Keratinocyte (primary cell): ENCODE data around the gene CDC42SE2. TPM values are rescaled to one million over a fixed set of nuclear protein-coding genes. Genes with fewer than 3 reads are reported as not detected.

ENCODE experiments used
- DNase-seq: peaks from one replicate; pipeline ENCODE4 v3.0.0-alpha.2; 2011; ENCODE audit warnings: low read depth, missing footprints, low spot score
- FAIRE-seq: peaks from 2 replicates; lab custom pipeline; 2011; peaks lifted over from hg19 to GRCh38; lab: Jason Lieb, UNC
- H2AFZ ChIP-seq: 2 replicates; pipeline ENCODE4 v1.6.0; 2012; ENCODE audit warnings: low read length, control low read depth, inconsistent platforms; ENCODE audit not compliant: control insufficient read depth
- H3K27ac ChIP-seq: 2 replicates; pipeline ENCODE4 v1.5.1; 2011; ENCODE audit warnings: low read length; ENCODE audit not compliant: control insufficient read depth, insufficient read depth
- H3K27me3 ChIP-seq: 3 replicates; pipeline ENCODE4 v1.6.0; 2011; ENCODE audit warnings: low read length; ENCODE audit not compliant: control insufficient read depth, insufficient read depth; ENCODE audit errors: extremely low read depth
- H3K36me3 ChIP-seq, 2 experiments: 2 replicates in 1 of 2; 3 replicates in 1 of 2; pipeline ENCODE4 v1.5.1; 2011; ENCODE audit warnings: low read length in 2 of 2, mild to moderate bottlenecking in 1 of 2; ENCODE audit not compliant: control insufficient read depth in 2 of 2, insufficient read depth in 2 of 2; ENCODE audit errors: extremely low read depth in 1 of 2
- H3K4me1 ChIP-seq: 3 replicates; pipeline ENCODE4 v1.5.1; 2011; ENCODE audit warnings: low read length; ENCODE audit not compliant: control insufficient read depth, insufficient read depth; ENCODE audit errors: extremely low read depth
- H3K4me2 ChIP-seq: 3 replicates; pipeline ENCODE4 v1.6.0; 2011; ENCODE audit warnings: low read depth, low read length; ENCODE audit not compliant: control insufficient read depth, insufficient read depth; ENCODE audit errors: extremely low read depth
- H3K4me3 ChIP-seq, 3 experiments: fragments of 200-600 bp in 1 of 3; sonication (generic) in 1 of 3; 2 replicates in 2 of 3; 3 replicates in 1 of 3; pipeline ENCODE4 v1.5.1; 2011 to 2016; ENCODE audit warnings: low read length in 3 of 3, mild to moderate bottlenecking in 3 of 3, control low read depth in 2 of 3, inconsistent platforms in 1 of 3, low read depth in 1 of 3, mixed read lengths in 1 of 3, mixed run types in 1 of 3, moderate library complexity in 1 of 3; ENCODE audit not compliant: control insufficient read depth in 2 of 3, insufficient read depth in 2 of 3; ENCODE audit errors: extremely low read depth in 1 of 3
- H3K79me2 ChIP-seq: 2 replicates; pipeline ENCODE4 v1.6.0; 2012; ENCODE audit warnings: low read length; ENCODE audit not compliant: control insufficient read depth, insufficient read depth
- H3K9ac ChIP-seq: 3 replicates; pipeline ENCODE4 v1.6.0; 2011; ENCODE audit warnings: low read length; ENCODE audit not compliant: control insufficient read depth, insufficient read depth; ENCODE audit errors: extremely low read depth
- H3K9me1 ChIP-seq: 3 replicates; pipeline ENCODE4 v1.6.0; 2011; ENCODE audit warnings: low read length; ENCODE audit not compliant: control insufficient read depth, insufficient read depth; ENCODE audit errors: extremely low read depth
- H3K9me3 ChIP-seq: 2 replicates; pipeline ENCODE4 v1.5.1; 2012; ENCODE audit warnings: low read depth, low read length; ENCODE audit not compliant: control insufficient read depth
- H4K20me1 ChIP-seq: 3 replicates; pipeline ENCODE4 v1.6.0; 2011; ENCODE audit warnings: low read length; ENCODE audit not compliant: control insufficient read depth, insufficient read depth; ENCODE audit errors: extremely low read depth
- CTCF ChIP-seq, 3 experiments: IDR thresholded peaks in 1 of 3; conservative IDR thresholded peaks in 1 of 3; optimal IDR thresholded peaks in 1 of 3; 2 replicates in 2 of 3; 3 replicates in 1 of 3; pipeline versions ENCODE3 to v1.5.1; 2011; ENCODE audit warnings: low read length in 3 of 3, mild to moderate bottlenecking in 3 of 3, moderate library complexity in 2 of 3, control low read depth in 1 of 3, inconsistent platforms in 1 of 3; ENCODE audit not compliant: insufficient read depth in 2 of 3; ENCODE audit errors: extremely low read depth in 1 of 3
- EZH2 ChIP-seq: IDR thresholded peaks from one replicate; pipeline ENCODE4 v1.6.1; 2012; ENCODE audit warnings: inconsistent platforms, mild to moderate bottlenecking, low read length, moderate library complexity
- dilution Hi-C: fragments of 300-500 bp; cut with MboI; formaldehyde crosslinking; loops from one replicate; pipeline ENCODE4 v1.7.0; 2020; ENCODE audit warnings: low sequenced_read_pairs; ENCODE audit not compliant: extremely low pct_ligation_motif_present
- polyA plus RNA-seq, 5 experiments: library from polyadenylated mRNA; depleted of rRNA in 3 of 5; stranded (reverse) in 3 of 5; stranded (forward) in 1 of 5; unstranded in 1 of 5; fragments of >200 nt; gene quantifications; 1 replicate in 1 of 5; 2 replicates in 3 of 5; 3 replicates in 1 of 5; pipeline versions ENCODE4 v1.2.1 to v1.2.3, GENCODE V29; 2011 to 2012; ENCODE audit warnings: missing spikeins in 2 of 5, low read depth in 1 of 5, low replicate concordance in 1 of 5

Gene CDC42SE2
- polyA plus RNA-seq, 1 donor (not counting 4 experiments of a cell fraction or from before 2014, with no cell fraction given) = 32.5 TPM

GRCh38 chr5:131386779-131387178 lies 122.9 kb downstream of the CDC42SE2 start:
- H3K4me3 ChIP-seq = no peak overlapping the region
- H3K79me2 ChIP-seq = peaks cover 6% of the 10 kb centered on the region
- DNase-seq (no peak), FAIRE-seq (no peak)
- no peaks in the 10 kb centered on the region for H3K27me3 ChIP-seq
- no peak overlapping the region for H3K9ac ChIP-seq
- no peaks in the 10 kb centered on the region for H3K9me3 ChIP-seq
- H3K9me1 ChIP-seq = no peaks in the 10 kb centered on the region
- no peak overlapping the region for H3K27ac ChIP-seq
- H2AFZ ChIP-seq = no peak overlapping the region
- H3K36me3 ChIP-seq = peaks cover 4 to 9% of the 10 kb centered on the region in 2 experiments
- dilution Hi-C loops = no loop called here
- TF ChIP-seq EZH2 (no peak), CTCF (optimal IDR thresholded peaks at IDR 0.05 in 1 of 3, IDR thresholded peaks at IDR 0.05 in 1 of 3, conservative IDR thresholded peaks at IDR 0.05 in 1 of 3; ENCODE audit: extremely low read depth in 1 of 3, insufficient read depth in 2 of 3, low read length in 3 of 3) (no peak)
- H4K20me1 ChIP-seq = peaks cover 2% of the 10 kb centered on the region
- H3K4me2 ChIP-seq = no peak overlapping the region
- no peaks in the 10 kb centered on the region for H3K4me1 ChIP-seq

GRCh38 chr5:131387255-131387654 lies 123.4 kb downstream of the CDC42SE2 start:
- dilution Hi-C loops = no loop called here
- Histone ChIP-seq H3K79me2 (peaks cover 6% of the 10 kb centered on the region), H3K9me1 (no peaks in the 10 kb centered on the region), H3K27me3 (no peaks in the 10 kb centered on the region), H3K9me3 (no peaks in the 10 kb centered on the region), H3K27ac (no peak overlapping the region), H3K4me1 (no peaks in the 10 kb centered on the region), H3K4me2 (no peak overlapping the region), H3K9ac (no peak overlapping the region), H4K20me1 (peaks cover 2% of the 10 kb centered on the region), H3K36me3 (peaks cover 4 to 9% of the 10 kb centered on the region in 2 experiments), H2AFZ (no peak overlapping the region), H3K4me3 (no peak overlapping the region)
- no peak for DNase-seq
- TF ChIP-seq CTCF (optimal IDR thresholded peaks at IDR 0.05 in 1 of 3, IDR thresholded peaks at IDR 0.05 in 1 of 3, conservative IDR thresholded peaks at IDR 0.05 in 1 of 3; ENCODE audit: extremely low read depth in 1 of 3, insufficient read depth in 2 of 3, low read length in 3 of 3) (no peak), EZH2 (no peak)
- no peak for FAIRE-seq
